LNCAP (cell line): ENCODE results near the gene GMEB2.

ENCODE experiments used
- TF ChIP-seq, protein P1 (sequence below): fragments of 450-650 bp; IDR thresholded peaks from 2 replicates; pipeline ENCODE4 v1.5.1; 2017; ENCODE audit warnings: mild to moderate bottlenecking

The GMEB2 gene

DNA sequence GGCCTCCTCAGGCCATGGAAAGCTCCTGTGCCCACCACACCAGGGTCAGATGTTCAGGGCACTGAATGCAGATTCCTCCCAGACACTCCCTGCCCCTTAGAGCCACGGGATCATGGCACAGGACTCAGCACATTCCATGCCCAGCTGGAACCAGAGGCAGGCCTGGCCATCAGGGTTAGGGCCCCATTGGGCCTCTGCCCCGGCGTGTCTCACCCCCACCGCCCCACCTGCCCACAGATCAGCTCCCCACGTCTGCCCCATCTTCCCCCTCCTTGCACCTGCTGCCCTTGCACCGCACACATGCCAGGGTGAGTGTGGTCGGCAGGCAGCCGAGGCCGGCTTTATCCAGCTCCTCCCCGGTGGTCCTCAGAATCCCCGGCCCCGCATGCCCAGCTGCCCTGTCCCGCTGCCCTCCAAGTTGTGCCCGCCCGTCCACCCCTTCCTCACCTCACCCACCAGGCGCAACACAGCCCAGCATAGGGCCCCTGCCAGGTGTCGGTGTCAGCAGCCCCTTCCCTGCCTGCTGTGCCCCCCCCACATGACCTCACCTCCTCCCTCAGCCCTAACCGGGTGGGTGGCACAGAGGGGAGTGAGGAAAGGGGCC, 77.1 kb downstream of the GMEB2 start:
- TF ChIP-seq, protein P1, sequence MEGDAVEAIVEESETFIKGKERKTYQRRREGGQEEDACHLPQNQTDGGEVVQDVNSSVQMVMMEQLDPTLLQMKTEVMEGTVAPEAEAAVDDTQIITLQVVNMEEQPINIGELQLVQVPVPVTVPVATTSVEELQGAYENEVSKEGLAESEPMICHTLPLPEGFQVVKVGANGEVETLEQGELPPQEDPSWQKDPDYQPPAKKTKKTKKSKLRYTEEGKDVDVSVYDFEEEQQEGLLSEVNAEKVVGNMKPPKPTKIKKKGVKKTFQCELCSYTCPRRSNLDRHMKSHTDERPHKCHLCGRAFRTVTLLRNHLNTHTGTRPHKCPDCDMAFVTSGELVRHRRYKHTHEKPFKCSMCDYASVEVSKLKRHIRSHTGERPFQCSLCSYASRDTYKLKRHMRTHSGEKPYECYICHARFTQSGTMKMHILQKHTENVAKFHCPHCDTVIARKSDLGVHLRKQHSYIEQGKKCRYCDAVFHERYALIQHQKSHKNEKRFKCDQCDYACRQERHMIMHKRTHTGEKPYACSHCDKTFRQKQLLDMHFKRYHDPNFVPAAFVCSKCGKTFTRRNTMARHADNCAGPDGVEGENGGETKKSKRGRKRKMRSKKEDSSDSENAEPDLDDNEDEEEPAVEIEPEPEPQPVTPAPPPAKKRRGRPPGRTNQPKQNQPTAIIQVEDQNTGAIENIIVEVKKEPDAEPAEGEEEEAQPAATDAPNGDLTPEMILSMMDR: no peak

GRCh38 chr20:63549019-63549418, 77.9 kb downstream of the GMEB2 start:
- TF ChIP-seq, protein P1: no peak

GRCh38 chr20:63548542-63548941, 78.4 kb downstream of the GMEB2 start:
- TF ChIP-seq, protein P1: no peak

DNA sequence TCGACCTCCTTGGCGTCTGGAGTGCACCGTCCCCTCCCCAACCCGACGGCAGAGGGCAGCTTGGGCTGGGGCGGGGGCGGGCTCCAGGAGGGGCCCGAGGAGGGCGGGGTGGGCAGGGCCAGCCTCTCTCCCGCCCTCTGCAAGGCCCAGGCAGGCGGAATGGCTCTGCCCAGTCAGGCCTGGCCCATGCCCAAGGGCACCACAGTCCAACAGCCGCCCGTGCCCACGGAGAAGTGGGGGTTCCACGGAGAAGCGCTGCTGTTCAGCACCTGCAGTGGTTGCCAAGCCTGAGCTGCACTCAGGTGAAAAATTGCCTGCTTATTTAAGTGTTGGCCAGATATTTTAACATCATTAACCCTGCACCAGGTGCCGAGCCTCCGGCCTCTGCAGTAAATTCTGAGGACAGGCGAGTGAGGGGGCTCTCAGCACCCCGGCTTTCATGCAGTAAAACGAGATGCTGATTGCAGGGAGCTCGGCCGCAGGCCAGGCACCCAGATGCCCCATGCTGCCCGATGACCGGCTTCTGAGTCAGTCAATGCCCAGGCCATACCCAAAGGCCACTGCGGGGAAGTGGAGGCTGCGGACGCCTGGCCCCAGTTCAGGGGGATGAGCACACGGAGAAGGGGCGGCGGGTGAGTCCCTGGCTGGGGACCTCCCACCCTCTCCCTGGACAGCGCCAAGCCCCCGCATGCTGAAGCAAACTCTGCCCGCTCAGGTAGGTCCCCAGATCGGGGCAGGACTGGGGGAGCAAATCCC, 79.0 kb downstream of the GMEB2 start, which contains the start of gene SRMS:
TSS of gene SRMS (minus strand) at position 25 of the 756 bp plus-strand sequence. CDS start 286 bp downstream, outside the sequence.
- TF ChIP-seq, protein P1: no peak

GRCh38 chr20:63546956-63547724, 79.8 kb downstream of the GMEB2 start:
- TF ChIP-seq, protein P1: no peak

GRCh38 chr20:63546256-63546955, 80.5 kb downstream of the GMEB2 start:
- TF ChIP-seq, protein P1: no peak

DNA sequence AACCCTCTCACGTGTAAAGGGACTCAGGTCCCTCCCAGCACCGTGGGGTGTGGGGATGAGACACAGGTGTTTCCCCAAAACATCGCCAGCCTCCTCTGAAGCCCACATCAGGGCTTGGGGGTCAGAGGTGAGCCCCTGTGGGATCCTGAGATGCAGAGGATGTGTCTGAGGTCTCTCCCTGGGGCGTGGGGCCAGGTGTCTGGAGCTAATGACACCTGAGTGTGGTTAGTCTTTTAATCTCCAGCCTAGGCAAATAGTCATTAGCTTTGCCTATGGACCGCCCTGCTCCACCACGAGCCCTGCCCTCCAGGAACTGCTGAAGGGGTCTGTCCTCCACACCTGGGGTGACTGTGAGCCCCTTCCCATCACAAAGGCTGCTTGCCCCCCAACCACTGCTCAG, 81.1 kb downstream of the GMEB2 start:
- TF ChIP-seq, protein P1: no peak
